ENCODE results near the gene AP1G2.

Gene AP1G2

GRCh38 chr14:23580948-23581281 is 13.3 kb upstream of the AP1G2 start:
- TF ChIP-seq EZH2phosphoT487 (IDR thresholded peaks at IDR 0.05; ENCODE audit: low read depth) (no peak), CTCF (IDR thresholded peaks at IDR 0.05; ENCODE audit: low read depth, low read length) (no peak)
- H3K36me3 ChIP-seq (replicated peaks; ENCODE audit: low read depth, low read length): no peaks in the 10 kb centered on the region

GRCh38 chr14:23580152-23580926 is 12.7 kb upstream of the AP1G2 start:
- Histone ChIP-seq H3K4me3 (ENCODE audit: low read length) (no peak overlapping the region), H3K9ac (ENCODE audit: low read length) (no peak overlapping the region), H3K27ac (ENCODE audit: low read length) (no peak overlapping the region), H4K20me1 (ENCODE audit: insufficient read depth, low read length) (no peaks in the 10 kb centered on the region), H3K27me3 (ENCODE audit: low read depth, low read length) (no peaks in the 10 kb centered on the region), H3K9me3 (ENCODE audit: insufficient read depth, low read length) (no peaks in the 10 kb centered on the region), H3K4me1 (ENCODE audit: low read length) (peaks cover 15% of the 10 kb centered on the region; the same call in 1 of the 2 replicates), H3K79me2 (ENCODE audit: low read length) (no peaks in the 10 kb centered on the region), H3K36me3 (replicated peaks; ENCODE audit: low read depth, low read length) (no peaks in the 10 kb centered on the region), H2AFZ (ENCODE audit: low read depth, low read length) (no peak overlapping the region), H3K4me2 (ENCODE audit: low read length) (no peak overlapping the region)
- TF ChIP-seq CTCF (IDR thresholded peaks at IDR 0.05; ENCODE audit: low read depth, low read length) (no peak), EZH2phosphoT487 (IDR thresholded peaks at IDR 0.05; ENCODE audit: low read depth) (no peak)

More at GRCh38 chr14:23580948-23581281, 13.3 kb upstream of the AP1G2 start:
- Histone ChIP-seq H3K4me1 (ENCODE audit: low read length) (peaks cover 15% of the 10 kb centered on the region; the same call in 1 of the 2 replicates), H3K4me2 (ENCODE audit: low read length) (no peak overlapping the region), H3K9ac (ENCODE audit: low read length) (no peak overlapping the region), H4K20me1 (ENCODE audit: insufficient read depth, low read length) (no peaks in the 10 kb centered on the region), H2AFZ (ENCODE audit: low read depth, low read length) (no peak overlapping the region), H3K27me3 (ENCODE audit: low read depth, low read length) (no peaks in the 10 kb centered on the region), H3K27ac (ENCODE audit: low read length) (no peak overlapping the region), H3K79me2 (ENCODE audit: low read length) (no peaks in the 10 kb centered on the region), H3K9me3 (ENCODE audit: insufficient read depth, low read length) (no peaks in the 10 kb centered on the region), H3K4me3 (ENCODE audit: low read length) (no peak overlapping the region)

- no peaks in the 10 kb centered on the region for H4K20me1 ChIP-seq (ENCODE audit: insufficient read depth, low read length)
- no peak overlapping the region for H3K9ac ChIP-seq (ENCODE audit: low read length)
- H3K4me2 ChIP-seq (ENCODE audit: low read length): no peak overlapping the region
- no peaks in the 10 kb centered on the region for H3K9me3 ChIP-seq (ENCODE audit: insufficient read depth, low read length)
- H3K27ac ChIP-seq (ENCODE audit: low read length): no peak overlapping the region
- H3K79me2 ChIP-seq (ENCODE audit: low read length): no peaks in the 10 kb centered on the region
- no peak overlapping the region for H2AFZ ChIP-seq (ENCODE audit: low read depth, low read length)
- TF ChIP-seq CTCF (IDR thresholded peaks at IDR 0.05; ENCODE audit: low read depth, low read length) (no peak), EZH2phosphoT487 (IDR thresholded peaks at IDR 0.05; ENCODE audit: low read depth) (no peak)
- H3K4me3 ChIP-seq (ENCODE audit: low read length): no peak overlapping the region
- peaks cover 15% of the 10 kb centered on the region; the same call in 1 of the 2 replicates for H3K4me1 ChIP-seq (ENCODE audit: low read length)
- no peaks in the 10 kb centered on the region for H3K27me3 ChIP-seq (ENCODE audit: low read depth, low read length)
- H3K36me3 ChIP-seq (replicated peaks; ENCODE audit: low read depth, low read length): no peaks in the 10 kb centered on the region
Observed at GRCh38 chr14:23579739-23580138, 12.1 kb upstream of the AP1G2 start.

GRCh38 chr14:23579311-23579630 is 11.7 kb upstream of the AP1G2 start:
- Histone ChIP-seq H3K4me2 (ENCODE audit: low read length) (peak overlapping the region; percentile 87), H3K9ac (ENCODE audit: low read length) (peak overlapping the region; percentile 68; the same call in 1 of the 2 replicates), H3K4me3 (ENCODE audit: low read length) (peak overlapping the region; percentile 89), H3K4me1 (ENCODE audit: low read length) (peaks cover 15% of the 10 kb centered on the region; the same call in 1 of the 2 replicates), H3K36me3 (replicated peaks; ENCODE audit: low read depth, low read length) (no peaks in the 10 kb centered on the region), H3K27me3 (ENCODE audit: low read depth, low read length) (no peaks in the 10 kb centered on the region), H2AFZ (ENCODE audit: low read depth, low read length) (no peak overlapping the region), H3K9me3 (ENCODE audit: insufficient read depth, low read length) (no peaks in the 10 kb centered on the region), H3K79me2 (ENCODE audit: low read length) (no peaks in the 10 kb centered on the region), H4K20me1 (ENCODE audit: insufficient read depth, low read length) (no peaks in the 10 kb centered on the region), H3K27ac (ENCODE audit: low read length) (no peak overlapping the region)
- no peak for TF ChIP-seq EZH2phosphoT487 (IDR thresholded peaks at IDR 0.05; ENCODE audit: low read depth)
- no peak for TF ChIP-seq CTCF (IDR thresholded peaks at IDR 0.05; ENCODE audit: low read depth, low read length)
